ENCODE results near the gene MYO9B. TPM values are rescaled to one million over a fixed set of nuclear protein-coding genes. Genes with fewer than 3 reads are reported as not detected.

The MYO9B gene
- total RNA-seq, 1 experiment from 2014 or later, result 68.3 TPM

- ChIA-PET POLR2A (ENCODE audit: unreplicated experiment) (no interaction called here), CTCF (interaction anchor here (0.7 to 0.8 kb wide), 2 partner anchors 8 to 18 kb away, joined by 4 to 5 read pairs; no protein-coding TSS in a partner anchor)
- Histone ChIP-seq H3K27me3 (ENCODE audit: low read length) (no peaks in the 10 kb centered on the region), H3K4me1 (ENCODE audit: insufficient read depth, low read length) (peaks cover 17% of the 10 kb centered on the region), H3K79me2 (ENCODE audit: low read length) (peaks cover 55% of the 10 kb centered on the region), H3K9ac (ENCODE audit: low read length) (peak overlapping the region; percentile 70), H3K9me3 (ENCODE audit: low read length) (no peaks in the 10 kb centered on the region), H3K36me3 (ENCODE audit: low read depth, low read length) (peaks cover 5% of the 10 kb centered on the region; the same call in 1 of the 2 replicates), H3K4me3 (ENCODE audit: low read length) (peak overlapping the region; percentile 84), H4K20me1 (ENCODE audit: low read length) (peaks cover 13% of the 10 kb centered on the region), H2AFZ (ENCODE audit: low read length) (peak overlapping the region; percentile 67), H3F3A (ENCODE audit: low read length, unreplicated experiment) (no peaks in the 10 kb centered on the region), H3K4me2 (ENCODE audit: low read length) (peak overlapping the region; percentile 95), H3K9me2 (replicated peaks; ENCODE audit: low read length) (no peaks in the 10 kb centered on the region), H3K27ac (ENCODE audit: low read length) (no peak overlapping the region; the same call in 1 of the 2 replicates)
- ATAC-seq (no peak), DNase-seq (no peak)
- BruUV-seq (replicated peaks), result no TSS peak
- intact Hi-C loops (cut with micrococcal nuclease), result no loop called here
- TF ChIP-seq CTCF (conservative IDR thresholded peaks at IDR 0.05; ENCODE audit: low read depth, low read length) (no peak), EZH2 (IDR thresholded peaks at IDR 0.05; ENCODE audit: low read length, unreplicated experiment) (no peak), EZH2phosphoT487 (IDR thresholded peaks at IDR 0.05; ENCODE audit: borderline replicate concordance, low read length) (no peak)
Measured at GRCh38 chr19:17243211-17243829, 167.7 kb downstream of the MYO9B start.

DNA sequence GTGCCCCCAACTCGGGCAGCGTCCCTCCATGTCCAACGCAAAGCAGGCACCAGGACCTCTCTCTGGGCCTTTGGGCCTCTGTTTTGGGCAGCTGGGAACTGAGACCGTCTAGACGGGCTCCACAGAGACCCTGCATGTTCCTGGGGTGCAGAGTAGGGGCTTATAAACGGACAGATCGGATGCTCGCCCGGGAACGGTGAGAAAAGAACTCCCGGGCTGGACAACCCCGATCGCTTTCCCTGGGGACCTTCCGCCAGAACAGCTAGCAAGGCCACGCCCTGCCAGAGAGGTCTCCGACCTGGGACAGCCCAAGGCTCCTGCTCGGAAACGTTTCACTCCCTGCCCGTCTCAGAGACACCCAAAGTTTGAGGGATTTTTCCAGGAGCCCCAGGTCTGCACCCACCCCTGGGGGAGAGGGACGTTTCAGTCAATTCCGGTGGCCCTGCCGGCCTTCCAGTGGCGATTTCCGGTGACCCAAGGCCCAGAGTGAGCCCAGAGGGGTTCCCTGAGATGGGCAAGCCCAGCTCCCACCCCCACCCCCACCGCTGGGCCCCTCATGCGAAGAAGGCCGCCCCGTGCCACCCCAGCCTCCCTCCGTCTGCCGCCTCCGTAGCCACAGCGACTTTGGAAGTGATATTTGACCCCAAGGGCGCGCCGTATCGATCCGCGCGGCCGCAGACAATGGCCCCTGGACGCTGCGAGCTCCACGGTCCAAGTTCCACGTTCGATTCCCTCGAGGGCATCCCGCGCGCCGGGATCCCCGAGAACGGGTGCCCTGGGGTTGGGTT, 168.4 kb downstream of the MYO9B start:
- Histone ChIP-seq H3K4me3 (ENCODE audit: low read length) (peak overlapping the region; percentile 84), H3K4me2 (ENCODE audit: low read length) (peak overlapping the region; percentile 95), H3K9ac (ENCODE audit: low read length) (peak overlapping the region; percentile 70), H3K9me2 (replicated peaks; ENCODE audit: low read length) (no peaks in the 10 kb centered on the region), H3K27ac (ENCODE audit: low read length) (no peak overlapping the region; the same call in 1 of the 2 replicates), H3K79me2 (ENCODE audit: low read length) (peaks cover 55% of the 10 kb centered on the region), H4K20me1 (ENCODE audit: low read length) (peaks cover 13% of the 10 kb centered on the region), H3K36me3 (ENCODE audit: low read depth, low read length) (no peaks in the 10 kb centered on the region), H3F3A (ENCODE audit: low read length, unreplicated experiment) (no peaks in the 10 kb centered on the region), H2AFZ (ENCODE audit: low read length) (peak overlapping the region; percentile 67), H3K27me3 (ENCODE audit: low read length) (no peaks in the 10 kb centered on the region), H3K9me3 (ENCODE audit: low read length) (no peaks in the 10 kb centered on the region), H3K4me1 (ENCODE audit: insufficient read depth, low read length) (peaks cover 24% of the 10 kb centered on the region)
- TSS peak; percentile 35 for BruUV-seq (replicated peaks)
- CTCF ChIA-PET, result interaction anchor here (0.7 to 0.8 kb wide), 2 partner anchors 8 to 19 kb away, joined by 4 to 5 read pairs; no protein-coding TSS in a partner anchor
- POLR2A ChIA-PET (ENCODE audit: unreplicated experiment), result no interaction called here
- intact Hi-C loops (cut with micrococcal nuclease), result no loop called here
- ATAC-seq (peak; percentile 52), DNase-seq (peak; percentile 42)
- TF ChIP-seq CTCF (conservative IDR thresholded peaks at IDR 0.05; ENCODE audit: low read depth, low read length) (no peak), EZH2phosphoT487 (IDR thresholded peaks at IDR 0.05; ENCODE audit: borderline replicate concordance, low read length) (no peak), EZH2 (IDR thresholded peaks at IDR 0.05; ENCODE audit: low read length, unreplicated experiment) (no peak)
